Lung microvascular endothelial cell (primary cell): Measurements from ENCODE around the gene WWP2. TPM values are rescaled to one million over a fixed set of nuclear protein-coding genes. Genes with fewer than 3 reads are reported as not detected.
A peak's percentile ranks its signal among the peaks of the same experiment; 100 is the strongest.
"Not testable (repeated sequence)": the region's sequence is repeated elsewhere in the genome, so short reads cannot be mapped to it uniquely, and the experiment has no call there.

Experiments
- DNase-seq, 2 donors: peaks; one replicate each; pipeline versions ENCODE4 v3.0.0 to v3.0.0-alpha.2; 2010; ENCODE audit warnings: low read depth in 2 of 2
- total RNA-seq: library from RNA; depleted of rRNA; stranded (reverse); fragments of >200 nt; gene quantifications from 2 replicates; pipeline ENCODE4 v1.2.1, GENCODE V29; 2014

WWP2 gene
- 15.1 and 16.6 TPM in 2 replicates for total RNA-seq

DNA sequence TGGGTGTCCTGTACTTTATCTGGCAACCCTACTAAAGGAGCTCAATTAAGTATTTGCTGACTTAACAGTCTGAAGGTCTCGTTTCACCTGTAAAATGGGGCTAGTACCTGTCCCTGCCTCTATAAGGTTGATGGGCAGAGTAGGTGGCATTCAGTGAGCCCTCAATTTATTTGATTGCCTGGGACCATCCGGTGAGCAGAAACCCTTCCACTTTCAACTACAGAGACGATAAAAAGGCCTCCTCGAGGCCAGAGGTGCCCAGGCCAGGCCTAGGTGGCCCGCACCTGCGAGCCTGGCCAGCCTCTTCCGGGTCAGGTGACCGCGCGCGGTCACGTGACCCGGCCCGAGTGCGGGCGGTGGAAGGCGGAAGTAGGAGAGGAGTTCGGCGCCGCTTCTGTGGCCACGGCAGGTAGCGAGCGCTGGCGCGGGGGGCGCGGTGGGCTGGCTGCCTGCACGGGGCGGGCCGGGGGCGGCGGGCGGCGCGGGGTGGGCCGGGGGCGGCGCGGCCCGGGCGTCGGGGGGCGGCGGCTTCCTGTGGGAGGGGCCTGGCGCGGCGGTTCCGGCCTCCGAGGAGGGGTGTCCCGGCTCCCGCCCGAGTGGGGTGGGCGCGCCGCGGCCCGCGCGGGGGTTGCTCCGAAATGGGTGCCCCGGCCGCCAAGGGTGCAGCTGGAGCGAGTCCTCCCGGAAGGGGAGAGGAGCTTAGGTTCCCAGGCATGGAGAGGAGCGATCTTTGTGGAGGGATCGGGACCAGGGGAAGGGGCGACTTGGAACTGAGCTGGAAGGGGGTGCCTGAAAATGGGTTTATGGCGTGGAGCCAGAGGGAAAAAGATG, at the start of gene WWP2:
WWP2 (plus strand) TSS at position 350 of the 831 bp plus-strand sequence. CDS start 24,679 bp downstream, outside the sequence.
- DNase-seq = peak; percentile 68 to 83

DNA sequence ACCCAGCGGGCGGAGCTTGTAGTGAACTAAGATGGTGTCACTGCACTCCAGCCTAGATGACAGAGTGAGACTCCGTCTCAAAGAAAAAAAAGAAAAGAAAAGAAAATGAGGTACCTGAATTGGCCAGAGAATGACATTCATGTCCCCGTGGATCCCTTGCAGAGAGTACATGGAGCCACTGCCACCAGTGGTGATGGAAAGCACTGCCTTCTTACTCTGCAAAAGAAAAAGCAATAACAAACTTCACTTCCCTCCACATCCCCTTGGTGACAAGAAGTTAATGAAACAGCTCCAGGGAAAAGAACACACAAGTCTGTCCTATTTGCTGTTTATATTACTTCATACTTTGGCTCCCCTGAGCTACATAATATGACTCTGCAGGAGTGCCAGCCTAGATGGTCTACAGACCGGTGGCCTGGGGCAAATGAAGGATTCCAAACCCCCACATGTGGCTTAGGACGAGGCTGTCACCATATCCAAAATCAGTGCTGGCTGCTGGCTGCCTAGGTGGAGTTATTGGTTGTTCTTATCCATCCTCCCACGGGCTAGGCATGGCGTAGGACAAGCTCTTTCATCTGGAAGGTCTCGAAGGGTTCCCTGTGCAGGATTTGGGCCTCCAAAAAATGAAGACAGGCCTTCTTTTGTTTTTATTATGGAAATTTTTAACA, 49.1 kb upstream of the WWP2 start:
- no peak for DNase-seq

DNA sequence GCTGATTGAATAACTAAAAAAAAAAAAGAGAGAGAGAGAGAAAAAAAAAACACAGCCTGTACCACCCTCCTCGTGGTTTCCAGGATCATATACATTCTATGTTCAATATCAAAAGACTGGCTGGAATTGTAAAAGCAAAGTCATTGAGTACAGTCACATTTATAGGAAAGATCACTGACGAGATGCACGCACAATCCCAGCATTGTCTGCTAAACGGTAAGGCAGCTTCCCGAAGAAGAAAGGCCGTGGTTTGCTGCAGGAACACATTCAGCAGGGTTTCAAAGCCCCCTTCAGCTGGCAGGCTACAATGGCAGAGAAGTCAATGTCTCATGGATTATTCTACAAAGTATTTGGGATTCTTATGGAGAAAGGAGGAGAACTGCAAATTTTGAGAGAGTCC, 45.1 kb upstream of the WWP2 start:
- DNase-seq = no peak

DNA sequence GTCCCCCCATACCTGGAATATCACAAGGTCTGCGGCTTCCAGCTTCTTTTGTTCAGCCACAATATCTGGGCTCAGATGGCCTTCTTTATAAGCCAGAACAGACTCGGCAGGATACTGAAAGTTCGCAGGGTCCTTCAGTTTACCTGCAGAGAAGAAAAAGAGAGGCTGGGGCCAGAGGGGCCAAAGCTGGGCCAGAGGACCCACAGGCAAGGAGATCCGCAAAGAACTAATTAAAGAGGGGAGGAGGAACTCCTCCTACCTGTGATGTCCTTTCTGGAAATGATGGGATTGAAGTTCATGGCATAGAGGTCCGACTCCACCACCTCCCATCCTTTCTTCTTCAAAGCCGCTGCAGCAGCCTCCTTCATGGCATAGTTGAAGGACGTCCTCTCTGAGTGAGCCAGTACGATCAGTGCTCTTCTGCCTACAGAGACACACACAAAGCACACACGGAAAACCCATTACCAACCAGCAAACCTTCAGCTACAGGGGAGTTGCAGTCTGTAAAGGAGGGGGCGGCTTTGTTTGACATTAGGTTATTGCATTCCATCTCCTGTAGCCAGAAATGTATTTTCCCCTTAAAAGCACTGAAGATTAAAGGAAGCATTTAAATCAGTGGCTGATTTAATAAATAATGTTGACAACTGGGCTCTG, 43.9 kb upstream of the WWP2 start:
- no peak for DNase-seq

DNA sequence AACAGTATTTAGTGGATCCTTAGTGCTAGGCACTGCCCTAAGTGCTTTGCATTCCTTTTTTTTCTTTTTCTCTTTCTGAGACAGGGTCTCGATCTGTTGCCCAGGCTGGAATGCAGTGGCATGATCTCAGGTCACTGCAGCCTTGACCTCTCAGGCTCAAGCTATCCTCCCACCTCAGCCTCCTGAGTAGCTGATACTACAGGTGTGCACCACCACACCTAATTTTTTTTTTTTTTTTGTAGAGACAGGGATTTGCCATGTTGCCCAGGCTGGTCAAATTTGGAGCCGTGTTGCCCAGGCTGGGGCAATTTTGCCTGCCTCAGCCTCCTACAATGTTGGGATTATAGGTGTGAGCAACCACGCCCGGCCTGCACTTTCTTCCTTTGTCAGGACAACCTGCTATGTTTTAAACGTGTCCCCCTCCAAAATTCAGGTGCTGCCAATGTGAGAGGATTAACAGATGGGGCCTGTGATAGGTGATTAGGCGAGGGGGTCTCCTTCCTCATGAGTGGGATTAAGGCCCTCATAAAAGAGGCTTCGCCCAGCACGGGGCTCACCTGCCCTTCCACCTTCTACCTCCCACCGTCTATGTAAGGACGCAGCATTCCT, 41.2 kb upstream of the WWP2 start:
- DNase-seq = no peak

DNA sequence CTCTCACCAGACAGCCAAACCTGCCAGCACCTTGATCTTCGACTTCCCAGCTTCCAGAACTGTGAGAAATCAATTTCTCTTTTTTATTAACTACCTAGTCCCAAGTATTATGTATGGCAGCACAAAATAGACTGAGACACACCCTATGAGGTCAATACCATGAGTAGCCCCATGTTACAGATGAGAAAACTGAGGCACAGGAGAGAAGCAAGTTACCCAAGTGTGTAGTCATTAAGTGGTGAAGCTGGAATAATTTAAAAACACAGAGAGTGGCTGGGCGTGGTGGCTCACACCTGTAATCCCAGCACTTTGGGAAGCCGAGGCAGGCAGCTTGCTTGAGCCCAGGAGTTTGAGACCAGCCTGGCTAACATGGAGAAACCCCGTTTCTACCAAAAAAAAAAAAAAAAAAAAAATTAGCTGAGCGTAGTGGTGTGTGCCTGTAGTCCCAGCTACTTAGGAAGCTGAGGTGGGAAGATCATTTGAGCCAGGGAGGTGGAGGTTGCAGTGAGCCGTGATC, 40.6 kb upstream of the WWP2 start:
- no peak for DNase-seq

DNA sequence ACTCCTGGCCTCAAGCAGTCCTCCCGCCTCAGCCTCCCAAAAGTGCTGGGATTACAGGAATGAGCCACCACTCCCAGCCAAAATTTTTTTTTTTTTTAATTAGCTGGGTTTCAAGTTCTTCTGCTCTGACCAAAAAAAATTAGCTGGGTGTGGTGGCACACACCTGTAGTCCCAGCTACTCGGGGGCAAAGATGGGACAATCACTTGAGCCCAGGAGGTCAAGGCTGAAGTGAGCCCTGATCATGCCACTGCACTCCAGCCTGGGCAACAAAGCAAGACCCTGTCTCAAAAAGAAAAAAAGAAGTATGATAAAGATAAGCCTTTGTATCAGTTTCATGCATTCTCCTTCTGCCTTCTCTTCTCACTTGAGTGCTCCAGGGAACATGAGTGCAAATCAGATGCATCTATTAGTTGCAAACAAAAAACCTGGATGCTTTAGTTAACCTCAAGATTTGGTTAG, 37.7 kb upstream of the WWP2 start:
- no peak for DNase-seq

DNA sequence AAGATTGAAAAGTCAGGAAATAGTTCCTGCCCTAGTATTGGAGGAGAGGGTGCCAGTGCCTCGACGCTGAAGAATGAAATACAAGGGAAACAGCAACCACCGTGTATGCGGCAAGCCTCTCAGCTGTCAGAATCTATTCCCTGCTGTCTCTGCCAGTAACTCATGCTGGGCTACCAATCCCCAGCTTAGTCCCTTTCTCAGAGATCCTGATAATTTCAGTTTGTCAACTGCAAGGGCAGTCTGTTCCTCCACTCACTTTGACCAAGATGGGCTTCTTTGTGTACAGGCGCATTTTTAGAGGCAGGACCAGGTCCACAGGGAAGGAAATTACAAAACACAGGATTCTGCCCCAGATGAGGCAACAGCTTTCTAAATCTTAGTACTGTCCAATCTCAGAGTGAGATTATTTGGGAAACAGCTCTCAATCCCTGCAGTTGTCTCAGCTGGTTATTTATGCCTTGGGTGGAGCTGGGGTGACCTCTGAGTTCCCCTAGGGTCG, 37.1 kb upstream of the WWP2 start:
- peak in 1 of 2 donors; percentile 50 for DNase-seq

DNA sequence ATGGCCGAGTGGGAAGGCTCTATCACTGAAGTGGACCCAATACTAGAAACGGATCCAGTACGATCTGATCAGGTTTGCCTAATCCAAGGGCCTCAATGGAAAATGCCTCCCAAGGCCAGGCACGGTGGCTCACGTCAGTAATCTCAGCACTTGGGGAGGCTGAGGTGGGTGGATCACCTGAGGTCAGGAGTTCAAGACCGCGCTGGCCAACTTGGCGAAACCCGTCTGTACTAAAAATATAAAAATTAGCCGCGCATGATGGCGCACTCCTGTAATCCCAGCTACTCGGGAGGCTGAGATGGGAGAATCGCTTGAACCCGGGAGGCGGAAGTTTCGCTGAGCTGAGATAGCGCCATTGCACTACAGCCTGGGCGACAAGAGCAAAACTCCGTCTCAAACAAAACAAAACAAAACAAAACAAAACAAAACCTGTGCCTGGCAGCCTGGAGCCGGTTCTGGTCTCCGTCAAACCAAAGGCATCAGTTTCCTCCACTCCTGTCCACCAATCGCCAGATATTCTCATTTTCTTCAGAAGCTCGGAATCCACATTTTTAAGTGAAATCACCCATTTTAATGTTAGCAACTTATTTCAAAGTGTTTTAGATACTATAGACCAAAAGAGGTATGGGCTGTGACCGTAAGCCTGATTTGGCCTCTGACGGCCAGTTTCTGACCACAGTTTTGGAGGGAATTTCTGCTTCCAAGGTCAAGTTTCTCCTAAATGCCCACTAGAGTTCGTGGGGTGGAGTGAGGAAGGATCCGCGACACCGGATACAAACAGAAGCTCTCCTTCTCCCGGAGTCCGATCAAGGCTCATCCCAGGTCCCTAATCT, 36.4 kb upstream of the WWP2 start:
- peak in 1 of 2 donors; percentile 16 for DNase-seq

DNA sequence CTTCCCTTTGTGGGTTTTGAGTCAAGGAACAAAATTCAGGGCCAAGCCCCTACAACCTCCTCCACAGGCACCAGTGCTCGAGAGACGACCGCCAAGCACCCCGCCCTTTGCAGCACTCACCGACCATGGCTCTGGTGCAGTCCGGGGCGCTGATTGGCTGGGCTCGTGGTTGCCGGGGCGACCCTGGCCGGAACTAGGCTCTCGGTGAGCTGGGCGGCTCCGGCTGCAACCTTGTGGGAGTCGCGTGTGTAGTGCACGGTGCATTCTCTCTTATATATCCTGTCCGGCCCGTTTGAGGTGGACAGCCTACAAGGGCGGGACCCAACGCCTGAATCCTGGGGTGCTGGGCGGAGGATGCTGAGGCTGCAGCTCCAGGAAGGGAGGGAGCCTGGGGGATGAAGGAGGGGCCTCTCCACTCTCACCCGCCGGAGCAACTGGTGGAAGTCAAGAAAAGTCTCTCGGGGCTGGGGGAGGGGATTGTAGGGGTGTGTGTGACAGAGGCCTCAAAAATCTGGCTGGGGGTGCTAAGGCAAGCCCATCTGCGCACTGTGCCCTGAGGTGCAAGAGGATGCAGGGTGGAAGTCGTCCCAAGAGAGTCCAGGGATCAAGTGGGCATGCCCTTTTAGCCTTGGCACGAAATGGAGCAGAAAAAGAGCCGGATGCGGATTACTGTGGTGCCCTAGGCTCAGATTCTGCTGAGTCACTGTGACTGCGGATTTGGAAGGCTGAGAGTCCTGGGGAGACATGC, 35.6 kb upstream of the WWP2 start, which contains the start of gene NQO1:
NQO1 (minus strand) TSS at position 248 of the 748 bp plus-strand sequence; CDS start at position 127, 121 bp downstream.
- peak; percentile 90 to 98 for DNase-seq

DNA sequence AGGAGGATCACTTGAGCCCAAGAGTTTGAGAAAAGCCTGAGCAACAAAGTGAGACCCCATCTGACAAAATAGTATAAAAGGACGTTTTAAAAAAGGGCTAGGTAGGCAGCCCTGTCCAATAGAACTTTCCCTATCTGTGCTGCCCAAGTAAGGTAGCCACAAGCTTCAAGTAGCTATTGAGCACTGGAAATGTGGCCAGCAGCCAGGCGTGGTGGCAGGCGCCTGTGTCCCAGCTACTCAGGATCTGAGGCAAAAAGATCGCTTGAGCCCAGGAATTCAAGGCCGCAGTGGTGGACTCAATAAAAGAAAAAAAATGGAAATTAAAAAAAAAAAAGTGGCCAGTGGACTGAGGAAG, 34.2 kb upstream of the WWP2 start:
- DNase-seq = no peak

DNA sequence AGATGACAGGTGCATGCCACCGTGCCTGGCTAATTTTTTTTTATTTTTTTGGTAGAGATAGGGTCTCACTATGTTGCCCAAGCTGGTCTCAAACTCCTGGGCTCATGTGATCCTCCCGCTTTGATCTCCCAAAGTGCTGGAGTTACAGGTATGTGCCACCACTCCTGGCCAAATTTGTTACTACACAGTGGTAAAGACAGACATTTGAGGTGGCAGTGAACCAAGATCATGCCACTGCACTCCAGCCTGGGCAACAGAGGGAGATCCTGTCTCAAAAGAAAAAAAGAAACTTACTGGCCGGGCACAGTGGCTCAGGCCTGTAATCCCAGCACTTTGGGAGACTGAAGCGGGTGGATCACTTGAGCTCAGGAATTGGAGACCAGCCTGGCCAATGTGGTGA, 33.1 kb upstream of the WWP2 start:
- DNase-seq = not testable (repeated sequence)

DNA sequence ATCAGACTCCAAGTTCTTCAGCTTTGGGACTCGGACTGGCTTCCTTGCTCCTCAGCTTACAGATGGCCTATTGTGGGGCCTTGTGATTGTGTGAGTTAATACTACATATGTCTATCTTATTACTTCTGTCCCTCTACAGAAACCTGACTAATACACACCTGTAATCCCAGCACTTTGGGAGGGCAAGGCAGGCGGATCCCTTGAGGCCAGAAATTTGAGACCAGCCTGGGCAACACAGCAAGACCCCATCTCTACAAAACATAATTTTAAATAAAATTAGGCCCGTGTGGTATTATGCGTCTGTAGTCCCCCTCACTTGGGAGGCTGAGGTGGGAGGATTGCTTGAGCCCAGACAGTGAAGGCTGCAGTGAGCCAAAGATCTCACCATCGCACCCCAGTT, 30.9 kb upstream of the WWP2 start:
- not testable (repeated sequence) for DNase-seq

DNA sequence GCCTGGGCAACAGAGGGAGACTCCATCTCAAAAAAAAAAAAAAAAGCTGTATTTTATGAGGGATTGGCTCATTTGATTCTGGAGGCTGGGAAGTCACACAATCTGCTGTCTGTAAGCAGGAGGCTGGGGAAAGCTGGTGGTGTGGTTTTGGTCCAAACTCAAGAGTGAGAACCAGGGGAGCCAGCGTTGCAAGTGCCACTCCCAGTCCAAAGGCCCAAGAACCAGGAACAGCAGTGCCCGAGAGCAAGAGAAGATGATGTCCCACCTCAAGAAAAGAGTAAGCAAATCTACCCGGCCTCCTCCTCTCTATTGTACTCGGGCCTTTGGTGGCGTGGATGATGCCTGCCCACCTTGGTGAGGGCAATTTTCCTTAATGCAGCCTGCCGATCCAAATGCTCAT, 30.0 kb upstream of the WWP2 start:
- no peak for DNase-seq

DNA sequence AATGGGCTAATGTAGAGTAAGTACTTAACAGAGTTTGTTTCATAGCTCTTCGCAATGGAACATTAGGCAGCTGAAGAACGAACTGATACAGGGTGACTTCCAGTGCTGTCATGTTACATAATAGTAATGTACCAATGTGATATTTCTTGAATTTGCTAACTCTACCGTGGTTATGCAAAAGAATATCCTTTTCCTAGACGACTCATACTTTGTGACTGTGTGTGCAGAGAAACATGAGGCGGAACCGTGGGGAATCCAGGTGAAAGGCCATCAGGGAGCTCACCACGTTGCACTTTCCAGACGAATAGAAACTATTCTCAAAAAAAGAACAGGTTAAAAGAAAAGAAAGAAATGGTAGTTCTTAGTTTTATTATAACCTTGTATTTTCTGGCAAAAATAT, 20.6 kb upstream of the WWP2 start:
- peak in 1 of 2 donors; percentile 13 for DNase-seq

DNA sequence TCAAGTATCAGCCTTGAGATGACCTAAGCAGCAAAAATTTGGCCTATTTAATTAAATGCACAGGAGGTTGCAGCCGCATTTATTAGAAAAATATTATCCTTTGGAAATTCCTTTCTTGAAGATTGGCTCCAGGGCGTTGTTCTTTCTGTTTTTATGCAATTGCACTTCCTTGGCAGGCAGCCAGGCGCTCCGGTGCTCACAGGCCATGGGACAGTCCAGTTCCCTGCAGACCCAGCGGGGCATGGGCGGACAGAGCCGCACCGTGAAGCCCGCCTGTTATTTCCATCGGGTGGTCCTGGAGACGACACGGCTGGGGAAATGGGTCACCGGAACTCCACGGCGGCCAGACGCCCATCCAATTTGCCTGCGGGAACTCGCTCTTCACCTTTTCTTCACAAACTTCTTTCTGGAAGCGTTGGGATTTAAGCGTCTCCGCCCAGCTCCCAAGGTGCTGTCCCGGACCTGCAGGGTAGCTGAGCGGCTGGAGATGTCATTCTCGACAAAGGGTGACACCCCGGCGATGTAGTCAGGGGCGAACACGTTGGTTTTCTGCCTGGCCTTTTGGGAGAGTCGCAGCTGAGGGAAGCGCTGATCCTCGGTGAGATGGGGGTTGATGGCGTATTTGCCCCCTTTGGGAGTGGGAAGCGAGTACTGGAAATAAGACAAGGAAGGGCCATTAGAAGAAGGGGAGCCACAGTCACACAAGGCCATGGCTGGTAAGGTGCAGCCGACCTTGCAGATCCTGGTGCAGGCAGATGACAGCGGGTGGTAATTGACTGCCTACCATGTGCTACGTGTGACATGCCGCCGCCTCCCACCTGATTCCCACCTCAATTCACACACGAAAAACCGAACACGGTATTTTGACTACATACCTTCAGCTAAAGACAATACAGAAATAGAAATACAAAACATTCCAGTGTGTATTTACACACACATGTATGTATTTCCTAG, 19.9 kb upstream of the WWP2 start:
- DNase-seq = peak; percentile 64 to 83

DNA sequence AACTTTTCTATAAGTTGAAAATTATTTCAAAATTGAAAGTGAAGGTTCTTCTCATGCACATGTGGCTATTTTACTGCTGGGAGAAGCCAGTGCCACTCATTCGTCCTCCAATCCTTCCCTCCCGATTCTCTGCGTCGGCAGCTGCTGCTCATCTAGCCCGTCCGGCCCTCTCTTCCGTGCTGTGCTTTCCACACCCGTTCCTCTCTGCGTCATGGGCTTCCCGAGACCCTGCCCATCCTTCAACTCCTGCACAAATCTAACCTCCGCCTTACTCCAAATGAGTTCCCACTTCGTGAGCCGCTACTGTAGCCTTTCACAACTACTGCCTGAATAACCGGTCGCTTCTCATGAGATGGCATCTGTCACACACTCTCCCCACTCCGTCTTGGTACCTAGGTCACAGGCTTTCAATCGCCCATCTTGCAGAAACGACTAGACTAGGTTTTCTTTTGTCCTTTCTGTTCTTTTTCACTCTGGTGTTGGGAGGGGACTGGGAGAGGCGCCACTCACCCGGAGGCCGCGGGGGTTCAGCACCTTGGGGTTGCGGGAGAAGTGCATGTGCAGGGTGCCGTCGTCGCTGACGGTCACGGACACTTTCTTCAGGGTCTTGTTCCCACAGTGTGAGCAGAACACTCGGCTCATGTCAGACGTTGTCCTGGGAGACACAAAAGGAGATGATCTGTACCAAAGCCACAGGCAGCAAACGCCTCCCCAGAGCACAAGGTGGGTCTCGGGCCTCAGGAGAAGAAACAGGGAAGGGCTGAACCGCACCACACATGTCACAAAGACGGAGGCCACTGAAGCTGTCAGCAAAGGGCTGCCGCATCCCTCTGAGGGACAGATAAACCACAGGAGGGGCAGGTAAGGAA, 17.5 kb upstream of the WWP2 start:
- DNase-seq = no peak

DNA sequence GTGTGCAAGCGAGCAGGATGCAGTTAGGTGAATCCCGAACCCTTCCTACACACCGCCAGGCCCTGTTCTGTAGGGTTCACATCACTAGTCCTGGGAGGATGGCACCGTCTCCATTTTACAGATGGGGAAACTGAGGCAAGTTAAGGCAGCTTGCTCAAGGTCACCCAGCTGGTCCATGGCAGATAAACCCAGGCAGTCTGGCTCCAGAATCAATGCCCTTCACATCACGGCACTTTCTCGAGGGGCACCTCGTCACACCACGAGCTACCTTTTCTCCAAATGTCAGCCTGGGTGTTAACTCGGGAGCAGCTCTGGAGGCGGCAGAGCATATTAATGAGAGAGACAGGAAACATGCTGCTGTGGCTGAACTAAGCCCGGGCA, 16.9 kb upstream of the WWP2 start:
- no peak for DNase-seq
